Kidney (tissue), 22 donors: ENCODE measurements around the gene SMARCE1. TPM values are rescaled to one million over a fixed set of nuclear protein-coding genes. Genes with fewer than 3 reads are reported as not detected.

Source experiments
- DNase-seq, 5 donors: peaks; one replicate each; pipeline ENCODE4 v3.0.0-alpha.2; 2013 to 2020
- FAIRE-seq: peaks from 2 replicates; lab custom pipeline; 2012; peaks lifted over from hg19 to GRCh38; lab: Jason Lieb, UNC
- H3K27ac ChIP-seq, 2 donors: one replicate each; pipeline ENCODE4 v1.7.0; 2013; ENCODE audit warnings: low read depth in 2 of 2, low read length in 2 of 2, inconsistent platforms in 1 of 2
- H3K27me3 ChIP-seq: one replicate; pipeline ENCODE4 v1.7.1; 2013; ENCODE audit warnings: low read length, inconsistent platforms; ENCODE audit not compliant: control insufficient read depth, insufficient read depth
- H3K36me3 ChIP-seq, 3 donors: one replicate each; pipeline versions ENCODE4 v1.7.0 to v1.7.1; 2013; ENCODE audit warnings: low read length in 3 of 3, control low read depth in 1 of 3, inconsistent platforms in 1 of 3; ENCODE audit not compliant: insufficient read depth in 3 of 3, control insufficient read depth in 2 of 3
- H3K4me1 ChIP-seq, 3 donors: one replicate each; pipeline versions ENCODE4 v1.7.0 to v1.7.1; 2013; ENCODE audit warnings: low read length in 3 of 3, inconsistent platforms in 1 of 3, low read depth in 1 of 3; ENCODE audit not compliant: control insufficient read depth in 2 of 3, insufficient read depth in 2 of 3
- H3K4me3 ChIP-seq, 3 donors: one replicate each; pipeline versions ENCODE4 v1.7.0 to v1.8.1; 2013; ENCODE audit warnings: low read length in 3 of 3, control low read depth in 1 of 3, inconsistent platforms in 1 of 3
- H3K9ac ChIP-seq, 3 donors: one replicate each; pipeline versions ENCODE4 v1.7.0 to v1.7.1; 2013; ENCODE audit warnings: low read length in 3 of 3, control low read depth in 1 of 3, inconsistent platforms in 1 of 3
- H3K9me3 ChIP-seq, 3 donors: one replicate each; pipeline versions ENCODE4 v1.7.0 to v1.7.1; 2013; ENCODE audit warnings: low read length in 3 of 3, control low read depth in 1 of 3, inconsistent platforms in 1 of 3; ENCODE audit not compliant: control insufficient read depth in 2 of 3, insufficient read depth in 1 of 3
- CTCF ChIP-seq: IDR thresholded peaks from 3 replicates; pipeline ENCODE4 v1.5.1; 2012; ENCODE audit warnings: mild to moderate bottlenecking, moderate library complexity, borderline replicate concordance; ENCODE audit not compliant: insufficient read depth; ENCODE audit errors: extremely low read depth
- intact Hi-C: fragments of 100-400 bp; cut with DNase I; formaldehyde crosslinking; loops from one replicate; pipeline ENCODE4 v1.11.1; 2022
- long read RNA-seq, 10 donors: library from polyadenylated mRNA in 1 of 10; unstranded in 1 of 10; transcript quantifications; one replicate each; pipeline ENCODE4 v2.0.0 and lab custom pipeline, GENCODE V29; 2021 to 2026
- polyA plus RNA-seq: library from polyadenylated mRNA; stranded (reverse); fragments of 350-450 nt; fragmentation: Illumina TruSeq; extraction: RNeasy Lipid Tissue Mini Kit (QIAGEN cat#74804); gene quantifications from one replicate; pipeline ENCODE4 v1.2.3, GENCODE V29; 2014; ENCODE audit warnings: low read depth, low replicate concordance; ENCODE audit not compliant: insufficient read depth
- total RNA-seq: library from RNA; stranded (reverse); fragmentation: NEBNext Ultra II Directional; extraction: Animal tissue kit (Norgen Biotek cat#: 25700); gene quantifications from one replicate; pipeline ENCODE4 v1.2.1, GENCODE V29; 2021
- donor health status: control.
- donor health status: control.
- donor health status: control.
- donor health status: control.
- donor health status: control.
- donor health status: DM: yes; HTN: yes; CAD: no.
- donor health status: Normal renal cell carcinoma (clear cell type).

Gene SMARCE1
- total RNA-seq: 112 TPM
- polyA plus RNA-seq: 73.4 TPM
- long read RNA-seq, donor 1, full-length matches to known transcripts: 108 of 121 reads
- long read RNA-seq, donor 1, partial matches to known transcripts: 13 of 121 reads
- long read RNA-seq, donor 1, other reads (novel, unspliced or antisense): 0 of 121 reads
- long read RNA-seq, donor 2, full-length matches to known transcripts: 126 of 162 reads
- long read RNA-seq, donor 2, partial matches to known transcripts: 36 of 162 reads
- long read RNA-seq, donor 2, other reads (novel, unspliced or antisense): 0 of 162 reads
- long read RNA-seq, donor 3, full-length matches to known transcripts: 142 of 201 reads
- long read RNA-seq, donor 3, partial matches to known transcripts: 59 of 201 reads
- long read RNA-seq, donor 3, other reads (novel, unspliced or antisense): 0 of 201 reads
- long read RNA-seq, donor 4, full-length matches to known transcripts: 98 of 113 reads
- long read RNA-seq, donor 4, partial matches to known transcripts: 15 of 113 reads
- long read RNA-seq, donor 4, other reads (novel, unspliced or antisense): 0 of 113 reads
- long read RNA-seq, donor 5, full-length matches to known transcripts: 13 of 13 reads
- long read RNA-seq, donor 5, partial matches to known transcripts: 0 of 13 reads
- long read RNA-seq, donor 5, other reads (novel, unspliced or antisense): 0 of 13 reads
- long read RNA-seq, donor 6, full-length matches to known transcripts: 237 of 341 reads
- long read RNA-seq, donor 6, partial matches to known transcripts: 98 of 341 reads
- long read RNA-seq, donor 6, other reads (novel, unspliced or antisense): 6 of 341 reads
- long read RNA-seq, donor 7, full-length matches to known transcripts: 62 of 81 reads
- long read RNA-seq, donor 7, partial matches to known transcripts: 13 of 81 reads
- long read RNA-seq, donor 7, other reads (novel, unspliced or antisense): 6 of 81 reads
- long read RNA-seq, donor 8, full-length matches to known transcripts: 114 of 159 reads
- long read RNA-seq, donor 8, partial matches to known transcripts: 45 of 159 reads
- long read RNA-seq, donor 8, other reads (novel, unspliced or antisense): 0 of 159 reads
- long read RNA-seq, donor 9, full-length matches to known transcripts: 66 of 66 reads
- long read RNA-seq, donor 9, partial matches to known transcripts: 0 of 66 reads
- long read RNA-seq, donor 9, other reads (novel, unspliced or antisense): 0 of 66 reads
- long read RNA-seq, donor 10, full-length matches to known transcripts: 112 of 143 reads
- long read RNA-seq, donor 10, partial matches to known transcripts: 31 of 143 reads
- long read RNA-seq, donor 10, other reads (novel, unspliced or antisense): 0 of 143 reads

DNA sequence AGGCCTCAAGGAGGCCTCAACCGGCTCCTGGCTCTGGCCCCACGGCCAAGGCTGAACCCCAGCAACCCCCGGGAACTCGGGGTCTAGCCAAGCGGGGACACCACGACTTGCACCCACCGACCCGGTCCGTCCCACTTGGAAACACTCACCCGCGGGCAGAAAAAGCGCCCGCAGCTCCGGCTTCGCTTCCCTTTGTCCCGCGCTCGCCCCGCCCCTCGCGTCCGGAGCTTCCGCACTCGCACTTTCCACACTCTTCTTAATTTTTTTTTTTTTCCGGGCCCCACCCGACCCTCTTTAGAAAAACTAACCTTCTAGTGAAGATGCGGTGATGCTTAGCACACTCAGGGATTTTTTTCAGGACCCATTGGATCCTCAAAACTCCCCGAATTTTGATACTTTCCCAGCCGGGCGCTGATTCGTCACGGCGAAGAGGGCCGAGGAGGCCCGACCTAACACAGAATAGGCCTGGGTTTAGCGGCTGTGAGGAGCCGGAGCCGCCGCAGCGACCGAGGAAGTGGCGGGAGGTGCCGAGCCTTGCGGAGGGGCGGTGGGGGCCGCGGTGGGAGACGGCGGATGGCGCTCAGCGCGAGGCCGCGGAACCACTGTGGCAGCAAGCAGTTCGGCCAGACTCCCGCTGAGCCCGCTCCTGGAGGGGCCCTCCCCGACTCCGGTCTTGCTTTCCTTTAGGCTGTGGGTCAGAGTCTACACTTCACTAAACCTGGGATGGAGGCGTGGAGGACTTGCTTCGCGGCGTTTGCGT is at the start of gene SMARCE1:
Gene SMARCE1, minus strand, starts transcription at position 195 of the 760 bp plus-strand sequence. CDS start 2,016 bp downstream, outside the sequence.
- Histone ChIP-seq H3K9ac (peak within 1 kb of the TSS; percentile 95 to 100 (median 97)), H3K27ac (peak within 1 kb of the TSS; percentile 97), H3K36me3 (peaks cover 0 to 12% (median 0%) of the 10 kb centered on the region in 3 donors), H3K4me3 (peak within 1 kb of the TSS; percentile 94 to 99 (median 96)), H3K9me3 (no peaks in the 10 kb centered on the region), H3K4me1 (peaks cover 0 to 24% (median 5%) of the 10 kb centered on the region in 3 donors), H3K27me3 (no peaks in the 10 kb centered on the region)
- intact Hi-C loops: no loop called here
- FAIRE-seq (no peak), DNase-seq (peak; percentile 87 to 92 (median 89))
- no peak for TF ChIP-seq CTCF

DNA sequence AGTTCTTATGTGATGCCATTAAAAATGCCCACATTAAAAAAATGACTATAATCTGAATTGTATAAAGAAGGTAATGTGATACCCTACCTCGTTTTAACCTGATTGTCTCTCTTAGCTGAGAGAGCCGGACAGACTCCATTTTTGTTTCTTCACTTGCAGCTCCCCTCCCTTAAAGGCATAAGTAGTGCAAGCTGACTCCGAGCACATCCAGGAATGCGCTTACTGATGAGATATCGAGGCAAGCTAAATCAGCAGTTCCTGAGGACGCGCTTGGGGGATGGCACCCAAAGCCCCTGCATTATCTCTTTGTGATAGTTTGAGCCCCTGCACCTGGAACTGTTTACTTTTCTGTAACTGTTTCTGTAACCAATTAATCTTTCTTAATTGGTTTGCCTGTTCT is 49.7 kb upstream of the SMARCE1 start:
- no peak overlapping the region for H3K4me3 ChIP-seq
- FAIRE-seq (no peak), DNase-seq (peak in 3 of 5 donors; percentile 36 to 57 (median 52))
- H3K9me3 ChIP-seq: no peaks in the 10 kb centered on the region
- no peak overlapping the region for H3K9ac ChIP-seq
- intact Hi-C loops: no loop called here
- no peak overlapping the region for H3K27ac ChIP-seq
- TF ChIP-seq CTCF: no peak
- H3K27me3 ChIP-seq: no peaks in the 10 kb centered on the region
- peaks cover 0 to 19% (median 5%) of the 10 kb centered on the region in 3 donors for H3K4me1 ChIP-seq
- H3K36me3 ChIP-seq: no peaks in the 10 kb centered on the region

GRCh38 chr17:40696651-40697072 is 49.0 kb upstream of the SMARCE1 start:
- no peaks in the 10 kb centered on the region for H3K9me3 ChIP-seq
- H3K27ac ChIP-seq: peak overlapping the region; percentile 29 to 33
- H3K9ac ChIP-seq: no peak overlapping the region
- peak overlapping the region in 1 of 3 donors; percentile 9 for H3K4me3 ChIP-seq
- no peaks in the 10 kb centered on the region for H3K27me3 ChIP-seq
- TF ChIP-seq CTCF: no peak
- no peaks in the 10 kb centered on the region for H3K36me3 ChIP-seq
- FAIRE-seq (no peak), DNase-seq (no peak)
- peaks cover 0 to 19% (median 5%) of the 10 kb centered on the region in 3 donors for H3K4me1 ChIP-seq
- intact Hi-C loops: no loop called here
